HEK293 (cell line): ENCODE results near the gene ADAMTS2.
A peak's percentile ranks its signal among the peaks of the same experiment; 100 is the strongest.

ENCODE experiments used
- CTCF ChIA-PET: fragments of 350-600 bp; formaldehyde crosslinking; extraction: SDS; loops from one replicate; lab custom pipeline; 2021; ENCODE audit warnings: antibody characterized with exemption; lab: Yijun Ruan, JAX
- POLR2A ChIA-PET: fragments of 300-600 bp; formaldehyde crosslinking; extraction: SDS; loops from one replicate; lab custom pipeline; 2020; ENCODE audit warnings: antibody characterized with exemption, inconsistent platforms; lab: Yijun Ruan, JAX
- H3K27ac ChIP-seq: fragments of 200-500 bp; sonication (Bioruptor generic); 2 replicates; pipeline ENCODE4 v1.5.1; 2014; ENCODE audit warnings: low read depth, low read length, control low read depth, inconsistent platforms; ENCODE audit errors: extremely low read depth
- H3K36me3 ChIP-seq, 2 experiments: fragments of 200-500 bp in 1 of 2; sonication (Bioruptor generic) in 1 of 2; 1 replicate in 1 of 2; 2 replicates in 1 of 2; pipeline ENCODE4 v1.5.1; 2014 to 2017; ENCODE audit warnings: inconsistent platforms in 2 of 2, low read length in 2 of 2; ENCODE audit not compliant: control insufficient read depth in 2 of 2, insufficient read depth in 1 of 2
- H3K4me1 ChIP-seq: fragments of 200-500 bp; sonication (Bioruptor generic); 2 replicates; pipeline ENCODE4 v1.5.1; 2014; ENCODE audit warnings: mild to moderate bottlenecking, low read length, inconsistent platforms; ENCODE audit not compliant: control insufficient read depth, insufficient read depth
- H3K4me3 ChIP-seq: 2 replicates; pipeline ENCODE4 v1.5.1; 2011; ENCODE audit warnings: low read depth, mild to moderate bottlenecking, control low read depth, low read length, moderate library complexity
- H3K9me3 ChIP-seq: fragments of 200-500 bp; sonication (Bioruptor generic); 2 replicates; pipeline ENCODE4 v1.5.1; 2014; ENCODE audit warnings: low read depth, low read length, inconsistent platforms; ENCODE audit not compliant: control insufficient read depth, insufficient read depth
- EGR2 ChIP-seq: fragments of 450-650 bp; formaldehyde crosslinking; IDR thresholded peaks from 2 replicates; pipeline ENCODE4 v1.5.1; 2016; ENCODE audit warnings: low read depth, missing biosample characterization, missing genetic modification characterization
- GLIS1 ChIP-seq: fragments of 450-650 bp; formaldehyde crosslinking; IDR thresholded peaks from 2 replicates; pipeline ENCODE4 v1.5.1; 2016; ENCODE audit warnings: missing biosample characterization, missing genetic modification characterization
- PRDM6 ChIP-seq: fragments of 450-650 bp; formaldehyde crosslinking; IDR thresholded peaks from 2 replicates; pipeline ENCODE4 v1.5.1; 2017; ENCODE audit warnings: missing biosample characterization, missing genetic modification characterization
- SCRT2 ChIP-seq: fragments of 450-650 bp; formaldehyde crosslinking; IDR thresholded peaks from 2 replicates; pipeline ENCODE4 v1.5.1; 2016; ENCODE audit warnings: missing biosample characterization, missing genetic modification characterization
- ZBTB49 ChIP-seq: fragments of 450-650 bp; formaldehyde crosslinking; IDR thresholded peaks from 2 replicates; pipeline ENCODE4 v1.5.1; 2016; ENCODE audit warnings: missing biosample characterization, missing genetic modification characterization, low read depth
- ZNF133 ChIP-seq: fragments of 450-650 bp; formaldehyde crosslinking; IDR thresholded peaks from 2 replicates; pipeline ENCODE4 v1.5.1; 2016; ENCODE audit warnings: missing biosample characterization, missing genetic modification characterization
- ZNF140 ChIP-seq: fragments of 450-650 bp; formaldehyde crosslinking; IDR thresholded peaks from 2 replicates; pipeline ENCODE4 v1.5.1; 2016; ENCODE audit warnings: missing biosample characterization, missing genetic modification characterization
- ZNF202 ChIP-seq: fragments of 450-650 bp; formaldehyde crosslinking; IDR thresholded peaks from 2 replicates; pipeline ENCODE4 v1.5.1; 2016; ENCODE audit warnings: missing biosample characterization, missing genetic modification characterization, borderline replicate concordance
- ZNF394 ChIP-seq: fragments of 450-650 bp; formaldehyde crosslinking; IDR thresholded peaks from 2 replicates; pipeline ENCODE4 v1.5.1; 2016; ENCODE audit warnings: missing biosample characterization, missing genetic modification characterization, mild to moderate bottlenecking, moderate library complexity, borderline replicate concordance
- ZNF416 ChIP-seq: fragments of 450-650 bp; formaldehyde crosslinking; IDR thresholded peaks from 2 replicates; pipeline ENCODE4 v1.5.1; 2016; ENCODE audit warnings: missing biosample characterization, missing genetic modification characterization
- ZNF423 ChIP-seq: fragments of 450-650 bp; formaldehyde crosslinking; IDR thresholded peaks from 2 replicates; pipeline ENCODE4 v1.5.1; 2016; ENCODE audit warnings: missing biosample characterization, missing genetic modification characterization
- ZNF560 ChIP-seq: fragments of 450-650 bp; formaldehyde crosslinking; IDR thresholded peaks from 2 replicates; pipeline ENCODE4 v1.5.1; 2017; ENCODE audit warnings: missing biosample characterization, missing genetic modification characterization, borderline replicate concordance
- ZNF621 ChIP-seq: fragments of 450-650 bp; formaldehyde crosslinking; IDR thresholded peaks from 2 replicates; pipeline ENCODE4 v1.5.1; 2017; ENCODE audit warnings: missing biosample characterization, missing genetic modification characterization
- ZNF707 ChIP-seq: fragments of 450-650 bp; formaldehyde crosslinking; IDR thresholded peaks from 2 replicates; pipeline ENCODE4 v1.5.1; 2016; ENCODE audit warnings: missing biosample characterization, missing genetic modification characterization
- ZNF785 ChIP-seq: fragments of 450-650 bp; formaldehyde crosslinking; IDR thresholded peaks from 2 replicates; pipeline ENCODE4 v1.5.1; 2016; ENCODE audit warnings: missing biosample characterization, missing genetic modification characterization
- ZNF792 ChIP-seq: fragments of 450-650 bp; formaldehyde crosslinking; IDR thresholded peaks from 2 replicates; pipeline ENCODE4 v1.5.1; 2016; ENCODE audit warnings: missing biosample characterization, missing genetic modification characterization
- ZNF843 ChIP-seq: fragments of 450-650 bp; formaldehyde crosslinking; IDR thresholded peaks from 2 replicates; pipeline ENCODE4 v1.5.1; 2016; ENCODE audit warnings: missing biosample characterization, missing genetic modification characterization
- ZSCAN30 ChIP-seq: fragments of 450-650 bp; IDR thresholded peaks from 2 replicates; pipeline ENCODE4 v1.5.1; 2018; ENCODE audit warnings: missing biosample characterization, mild to moderate bottlenecking, missing genetic modification characterization, moderate library complexity
- TF ChIP-seq, protein P1 (sequence below): fragments of 450-650 bp; formaldehyde crosslinking; IDR thresholded peaks from 2 replicates; pipeline ENCODE4 v1.5.1; 2016; ENCODE audit warnings: missing biosample characterization, missing genetic modification characterization
- TF ChIP-seq, protein P2 (sequence below): fragments of 450-650 bp; formaldehyde crosslinking; IDR thresholded peaks from 2 replicates; pipeline ENCODE4 v1.5.1; 2016; ENCODE audit warnings: missing biosample characterization, missing genetic modification characterization

Gene ADAMTS2

GRCh38 chr5:179265514-179266290 is 79.6 kb downstream of the ADAMTS2 start (continued):
- no peak for TF ChIP-seq ZNF202 (tag by site-specific recombination)

DNA sequence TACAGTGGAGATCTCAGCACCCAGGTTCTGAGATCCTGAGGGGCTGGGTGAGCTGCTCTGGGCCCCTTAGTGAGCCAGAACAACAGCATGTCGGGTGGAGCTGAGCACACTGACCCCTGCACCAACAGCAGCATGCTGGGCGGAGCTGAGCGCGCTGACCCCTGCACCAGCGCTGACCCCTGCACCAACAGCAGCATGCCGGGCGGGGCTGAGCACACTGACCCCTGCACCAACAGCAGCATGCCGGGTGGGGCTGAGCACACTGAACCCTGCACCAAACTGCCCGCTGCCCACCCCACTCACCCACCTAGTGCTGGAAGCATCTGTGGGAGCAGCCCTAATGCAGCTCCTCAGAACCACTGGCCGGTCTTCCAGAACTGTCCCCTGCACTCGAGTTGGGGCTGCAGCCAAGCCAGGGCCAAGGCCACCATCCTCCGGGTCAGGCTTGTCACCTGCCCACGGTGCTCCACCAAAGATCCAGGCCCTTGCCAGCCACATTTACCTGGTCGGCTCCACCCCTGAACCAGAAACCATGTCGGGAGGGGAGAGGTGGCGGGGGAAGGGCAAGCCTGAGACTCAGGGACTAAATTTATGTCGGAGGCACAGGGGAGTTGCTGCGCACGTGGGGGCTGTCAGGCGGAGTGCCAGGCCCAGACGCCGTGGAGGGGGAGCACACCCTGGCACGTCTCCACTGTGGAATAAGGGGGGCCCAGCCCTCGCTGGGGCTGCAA is 80.3 kb downstream of the ADAMTS2 start:
- no peaks in the 10 kb centered on the region; the same call in 1 of the 2 replicates for H3K4me1 ChIP-seq
- H3K36me3 ChIP-seq = no peaks in the 10 kb centered on the region
- H3K27ac ChIP-seq = no peak overlapping the region
- TF ChIP-seq ZNF785 (tag by site-specific recombination) (no peak), ZSCAN30 (tag by site-specific recombination) (no peak), ZNF394 (tag by site-specific recombination) (no peak), ZNF792 (no peak), ZNF140 (tag by site-specific recombination) (no peak), PRDM6 (tag by site-specific recombination) (no peak), GLIS1 (tag by site-specific recombination) (no peak)
- TF ChIP-seq, protein P1, sequence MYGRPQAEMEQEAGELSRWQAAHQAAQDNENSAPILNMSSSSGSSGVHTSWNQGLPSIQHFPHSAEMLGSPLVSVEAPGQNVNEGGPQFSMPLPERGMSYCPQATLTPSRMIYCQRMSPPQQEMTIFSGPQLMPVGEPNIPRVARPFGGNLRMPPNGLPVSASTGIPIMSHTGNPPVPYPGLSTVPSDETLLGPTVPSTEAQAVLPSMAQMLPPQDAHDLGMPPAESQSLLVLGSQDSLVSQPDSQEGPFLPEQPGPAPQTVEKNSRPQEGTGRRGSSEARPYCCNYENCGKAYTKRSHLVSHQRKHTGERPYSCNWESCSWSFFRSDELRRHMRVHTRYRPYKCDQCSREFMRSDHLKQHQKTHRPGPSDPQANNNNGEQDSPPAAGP (tag by site-specific recombination) = no peak
- TF ChIP-seq, all 188 proteins: peak for 0
- POLR2A ChIA-PET = no interaction called here
- Histone ChIP-seq H3K4me3 (no peak overlapping the region), H3K9me3 (no peaks in the 10 kb centered on the region)
- CTCF ChIA-PET = interaction anchor here (1.6 kb wide), 1 partner anchor 97 kb away, joined by 4 read pairs; no protein-coding TSS in a partner anchor

GRCh38 chr5:179264053-179264782 is 81.0 kb downstream of the ADAMTS2 start:
- ChIA-PET POLR2A (no interaction called here), CTCF (no interaction called here)
- TF ChIP-seq SCRT2 (peak; percentile 42; the same call in 1 of the 2 replicates), ZNF416 (tag by site-specific recombination) (no peak)
- Histone ChIP-seq H3K27ac (no peak overlapping the region), H3K36me3 (no peaks in the 10 kb centered on the region), H3K4me3 (no peak overlapping the region), H3K4me1 (no peaks in the 10 kb centered on the region; the same call in 1 of the 2 replicates), H3K9me3 (no peaks in the 10 kb centered on the region)

- ChIA-PET CTCF (no interaction called here), POLR2A (no interaction called here)
- no peak overlapping the region for H3K4me3 ChIP-seq
- no peaks in the 10 kb centered on the region for H3K36me3 ChIP-seq
- H3K9me3 ChIP-seq = no peaks in the 10 kb centered on the region
- no peak overlapping the region for H3K27ac ChIP-seq
- no peaks in the 10 kb centered on the region; the same call in 1 of the 2 replicates for H3K4me1 ChIP-seq
- no peak for TF ChIP-seq EGR2
- no peak for TF ChIP-seq ZNF621
- no peak for TF ChIP-seq ZNF560 (tag by site-specific recombination)
- TF ChIP-seq ZBTB49 (tag by site-specific recombination) = no peak
- TF ChIP-seq ZNF843 (tag by site-specific recombination) = no peak
- TF ChIP-seq ZNF423 (tag by site-specific recombination) = no peak
- TF ChIP-seq, protein P2, sequence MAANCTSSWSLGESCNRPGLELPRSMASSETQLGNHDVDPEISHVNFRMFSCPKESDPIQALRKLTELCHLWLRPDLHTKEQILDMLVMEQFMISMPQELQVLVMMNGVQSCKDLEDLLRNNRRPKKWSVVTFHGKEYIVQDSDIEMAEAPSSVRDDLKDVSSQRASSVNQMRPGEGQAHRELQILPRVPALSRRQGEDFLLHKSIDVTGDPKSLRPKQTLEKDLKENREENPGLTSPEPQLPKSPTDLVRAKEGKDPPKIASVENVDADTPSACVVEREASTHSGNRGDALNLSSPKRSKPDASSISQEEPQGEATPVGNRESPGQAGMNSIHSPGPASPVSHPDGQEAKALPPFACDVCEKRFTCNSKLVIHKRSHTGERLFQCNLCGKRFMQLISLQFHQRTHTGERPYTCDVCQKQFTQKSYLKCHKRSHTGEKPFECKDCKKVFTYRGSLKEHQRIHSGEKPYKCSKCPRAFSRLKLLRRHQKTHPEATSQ = no peak
- no peak for TF ChIP-seq ZNF707
- no peak for TF ChIP-seq ZNF133 (tag by site-specific recombination)
- TF ChIP-seq GLIS1 (tag by site-specific recombination) = no peak
Measured at GRCh38 chr5:179263391-179264052, 81.7 kb downstream of the ADAMTS2 start.
